CD14-positive monocyte (primary cell): Measurements from ENCODE around the gene RGS5. TPM values are rescaled to one million over a fixed set of nuclear protein-coding genes. Genes with fewer than 3 reads are reported as not detected.
"Not testable (repeated sequence)": the region's sequence is repeated elsewhere in the genome, so short reads cannot be mapped to it uniquely, and the experiment has no call there.

ENCODE experiments used
- DNase-seq, 3 donors: peaks; one replicate each; pipeline ENCODE4 v3.0.0-alpha.2; 2011 to 2022
- H2AFZ ChIP-seq: 2 replicates; pipeline ENCODE4 v1.6.0; 2012; ENCODE audit warnings: mild to moderate bottlenecking, low read depth, low read length, inconsistent platforms; ENCODE audit not compliant: insufficient read depth, poor library complexity, severe bottlenecking
- H3K27ac ChIP-seq, 2 donors: 1 replicate in 1 of 2; 2 replicates in 1 of 2; pipeline ENCODE4 v1.5.1; 2012 to 2013; ENCODE audit warnings: low read length in 2 of 2, control low read depth in 1 of 2, inconsistent platforms in 1 of 2, low read depth in 1 of 2, mild to moderate bottlenecking in 1 of 2
- H3K27me3 ChIP-seq, 2 donors: one replicate each; pipeline versions ENCODE4 v1.6.0 to v1.6.1; 2011 to 2013; ENCODE audit warnings: low read length in 2 of 2; ENCODE audit not compliant: control insufficient read depth in 2 of 2, insufficient read depth in 2 of 2
- H3K36me3 ChIP-seq, 2 donors: replicated peaks in 1 of 2; 1 replicate in 1 of 2; 2 replicates in 1 of 2; pipeline versions ENCODE4 v1.5.1 to v1.6.1; 2012 to 2013; ENCODE audit warnings: low read length in 2 of 2, control low read depth in 1 of 2, inconsistent platforms in 1 of 2, mild to moderate bottlenecking in 1 of 2; ENCODE audit not compliant: insufficient read depth in 2 of 2, control insufficient read depth in 1 of 2
- H3K4me1 ChIP-seq, 2 donors: 1 replicate in 1 of 2; 2 replicates in 1 of 2; pipeline versions ENCODE4 v1.5.1 to v1.6.1; 2012 to 2013; ENCODE audit warnings: low read length in 2 of 2, control low read depth in 1 of 2, inconsistent platforms in 1 of 2, mild to moderate bottlenecking in 1 of 2, moderate library complexity in 1 of 2; ENCODE audit not compliant: insufficient read depth in 2 of 2, control insufficient read depth in 1 of 2
- H3K4me2 ChIP-seq: replicated peaks from 2 replicates; pipeline ENCODE3; 2012; ENCODE audit warnings: low read length, moderate library complexity, mild to moderate bottlenecking; ENCODE audit not compliant: poor library complexity, severe bottlenecking; ENCODE audit errors: extremely low read depth
- H3K4me3 ChIP-seq, 3 experiments: fragments of 200-600 bp in 1 of 3; sonication (generic) in 1 of 3; replicated peaks in 1 of 3; 1 replicate in 2 of 3; 2 replicates in 1 of 3; pipeline ENCODE4 v1.5.1; 2011 to 2013; ENCODE audit warnings: low read length in 3 of 3, mild to moderate bottlenecking in 3 of 3, control low read depth in 2 of 3, low read depth in 2 of 3, inconsistent platforms in 1 of 3, moderate library complexity in 1 of 3
- H3K79me2 ChIP-seq: 2 replicates; pipeline ENCODE4 v1.6.0; 2012; ENCODE audit warnings: mild to moderate bottlenecking, control low read depth, inconsistent platforms, low read length, moderate library complexity; ENCODE audit not compliant: insufficient read depth
- H3K9ac ChIP-seq: 2 replicates; pipeline ENCODE4 v1.6.0; 2017; ENCODE audit warnings: low read length, mild to moderate bottlenecking; ENCODE audit not compliant: insufficient read depth, poor library complexity, severe bottlenecking
- H3K9me3 ChIP-seq, 2 donors: replicated peaks in 1 of 2; 1 replicate in 1 of 2; 2 replicates in 1 of 2; pipeline versions ENCODE4 v1.5.1 to v1.6.1; 2012 to 2013; ENCODE audit warnings: low read length in 2 of 2, control low read depth in 1 of 2; ENCODE audit not compliant: control insufficient read depth in 1 of 2, insufficient read depth in 1 of 2
- H4K20me1 ChIP-seq: 2 replicates; pipeline ENCODE4 v1.6.0; 2012; ENCODE audit warnings: mild to moderate bottlenecking, low read length, control low read depth, moderate library complexity; ENCODE audit not compliant: insufficient read depth
- H3K27ac Mint-ChIP-seq, 7 donors: one replicate each; pipeline ENCODE4 v1.8.0; 2020; ENCODE audit warnings: mild to moderate bottlenecking in 7 of 7, mixed read lengths in 7 of 7, moderate library complexity in 6 of 7, inconsistent platforms in 2 of 7
- H3K27me3 Mint-ChIP-seq, 3 donors: one replicate each; pipeline ENCODE4 v1.8.0; 2021 to 2022; ENCODE audit warnings: low read depth in 3 of 3, mild to moderate bottlenecking in 3 of 3, mixed read lengths in 3 of 3, moderate library complexity in 3 of 3, inconsistent platforms in 1 of 3
- H3K36me3 Mint-ChIP-seq, 2 donors: one replicate each; pipeline ENCODE4 v1.8.0; 2020; ENCODE audit warnings: mixed read lengths in 2 of 2, inconsistent platforms in 1 of 2, mild to moderate bottlenecking in 1 of 2
- H3K4me1 Mint-ChIP-seq: one replicate; pipeline ENCODE4 v1.8.0; 2020; ENCODE audit warnings: mild to moderate bottlenecking, mixed read lengths
- H3K4me3 Mint-ChIP-seq, 2 donors: one replicate each; pipeline ENCODE4 v1.8.0; 2020; ENCODE audit warnings: mild to moderate bottlenecking in 2 of 2, mixed read lengths in 2 of 2, moderate library complexity in 1 of 2
- H3K9me3 Mint-ChIP-seq, 7 donors: one replicate each; pipeline ENCODE4 v1.8.0; 2020 to 2022; ENCODE audit warnings: mixed read lengths in 7 of 7, mild to moderate bottlenecking in 6 of 7, moderate library complexity in 6 of 7, inconsistent platforms in 2 of 7
- WGBS: methylation state at CpG from one replicate; pipeline ENCODE4 v1.1.5; 2013; ENCODE audit warnings: missing lambda C conversion rate; ENCODE audit not compliant: insufficient coverage; 5-methylcytosine and 5-hydroxymethylcytosine counted together
- intact Hi-C, 2 donors: fragments of 100-400 bp; cut with micrococcal nuclease; formaldehyde crosslinking; loops; one replicate each; pipeline versions ENCODE4 v1.15.0 to v1.15.1; 2023
- polyA plus RNA-seq, 3 donors: library from polyadenylated mRNA; depleted of rRNA in 1 of 3; unstranded in 2 of 3; stranded (reverse) in 1 of 3; fragments of 300-500 nt in 2 of 3; fragments of >200 nt in 1 of 3; fragmentation: Illumina TruSeq in 2 of 3; gene quantifications; 1 replicate in 2 of 3; 2 replicates in 1 of 3; pipeline ENCODE4 v1.2.3, GENCODE V29; 2012 to 2021
- TF ChIP-seq, protein P1 (sequence below): fragments of 200-600 bp; IDR thresholded peaks from one replicate; pipeline ENCODE4 v1.8.0; 2022; ENCODE audit warnings: antibody characterized with exemption, mild to moderate bottlenecking

Gene RGS5
- polyA plus RNA-seq, 3 donors = 0.93 TPM; not detected in 2

DNA sequence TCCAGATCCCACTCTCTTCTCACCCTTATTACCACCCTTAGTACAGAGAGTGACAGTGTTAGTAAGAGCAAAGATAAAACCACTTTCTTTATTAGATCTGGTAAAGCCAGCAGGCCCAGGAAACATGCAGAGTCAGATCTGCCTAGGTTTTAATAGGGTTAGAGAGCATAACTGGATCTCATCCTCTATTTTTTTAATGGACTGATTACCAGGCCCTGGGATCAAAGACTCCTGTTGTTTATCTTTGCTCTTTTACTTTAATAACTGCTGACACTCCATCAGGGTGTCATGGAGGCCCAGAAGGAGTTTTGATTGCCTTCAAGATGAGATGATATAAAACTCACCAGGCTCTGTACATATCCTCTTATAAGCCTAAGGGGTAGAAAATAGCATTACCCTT is 45.3 kb upstream of the RGS5 start:
- H3K36me3 Mint-ChIP-seq = no peaks in the 10 kb centered on the region
- peaks cover 0 to 1% (median 0%) of the 10 kb centered on the region in 3 donors for H3K27me3 Mint-ChIP-seq
- Histone ChIP-seq H2AFZ (no peak overlapping the region), H3K4me3 (no peak overlapping the region), H3K79me2 (no peaks in the 10 kb centered on the region), H4K20me1 (no peaks in the 10 kb centered on the region), H3K4me2 (no peak overlapping the region), H3K9me3 (no peaks in the 10 kb centered on the region), H3K4me1 (no peaks in the 10 kb centered on the region), H3K27me3 (no peaks in the 10 kb centered on the region), H3K9ac (no peak overlapping the region), H3K36me3 (no peaks in the 10 kb centered on the region), H3K27ac (no peak overlapping the region)
- no peak overlapping the region for H3K27ac Mint-ChIP-seq
- peaks cover 0 to 13% (median 3%) of the 10 kb centered on the region in 7 donors for H3K9me3 Mint-ChIP-seq
- intact Hi-C loops = no loop called here
- TF ChIP-seq, protein P1, sequence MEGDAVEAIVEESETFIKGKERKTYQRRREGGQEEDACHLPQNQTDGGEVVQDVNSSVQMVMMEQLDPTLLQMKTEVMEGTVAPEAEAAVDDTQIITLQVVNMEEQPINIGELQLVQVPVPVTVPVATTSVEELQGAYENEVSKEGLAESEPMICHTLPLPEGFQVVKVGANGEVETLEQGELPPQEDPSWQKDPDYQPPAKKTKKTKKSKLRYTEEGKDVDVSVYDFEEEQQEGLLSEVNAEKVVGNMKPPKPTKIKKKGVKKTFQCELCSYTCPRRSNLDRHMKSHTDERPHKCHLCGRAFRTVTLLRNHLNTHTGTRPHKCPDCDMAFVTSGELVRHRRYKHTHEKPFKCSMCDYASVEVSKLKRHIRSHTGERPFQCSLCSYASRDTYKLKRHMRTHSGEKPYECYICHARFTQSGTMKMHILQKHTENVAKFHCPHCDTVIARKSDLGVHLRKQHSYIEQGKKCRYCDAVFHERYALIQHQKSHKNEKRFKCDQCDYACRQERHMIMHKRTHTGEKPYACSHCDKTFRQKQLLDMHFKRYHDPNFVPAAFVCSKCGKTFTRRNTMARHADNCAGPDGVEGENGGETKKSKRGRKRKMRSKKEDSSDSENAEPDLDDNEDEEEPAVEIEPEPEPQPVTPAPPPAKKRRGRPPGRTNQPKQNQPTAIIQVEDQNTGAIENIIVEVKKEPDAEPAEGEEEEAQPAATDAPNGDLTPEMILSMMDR = no peak
- no peaks in the 10 kb centered on the region for H3K4me1 Mint-ChIP-seq
- no peak overlapping the region for H3K4me3 Mint-ChIP-seq
- DNase-seq = no peak

DNA sequence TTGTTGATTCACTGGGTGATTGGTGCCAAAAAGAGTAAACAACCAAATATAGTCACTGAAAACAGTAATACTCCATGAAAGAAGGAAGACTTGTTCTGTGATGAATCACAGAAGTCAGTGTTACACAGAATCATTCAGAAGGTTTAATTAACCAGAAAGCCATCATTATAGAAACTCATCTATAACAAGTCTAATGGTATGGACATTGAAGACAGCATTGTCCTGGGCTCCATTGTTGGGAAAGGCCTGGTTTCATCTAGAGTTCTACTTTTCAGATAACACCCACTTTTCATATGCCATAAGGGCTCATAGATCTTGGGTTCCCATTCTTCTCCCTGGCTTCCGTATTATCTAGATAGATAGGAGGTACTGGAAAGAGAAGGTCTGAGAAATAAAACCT is 41.9 kb upstream of the RGS5 start:
- H3K36me3 ChIP-seq, H3K4me1 ChIP-seq, H3K4me3 Mint-ChIP-seq, H3K79me2 ChIP-seq, H3K27ac ChIP-seq, H3K9me3 ChIP-seq, H2AFZ ChIP-seq, intact Hi-C loops, H3K9ac ChIP-seq, H3K36me3 Mint-ChIP-seq, H3K27me3 Mint-ChIP-seq, H3K27me3 ChIP-seq, H3K4me1 Mint-ChIP-seq, H3K4me3 ChIP-seq, H3K27ac Mint-ChIP-seq, DNase-seq, H3K4me2 ChIP-seq, H4K20me1 ChIP-seq: not testable (repeated sequence)
- H3K9me3 Mint-ChIP-seq = peaks cover 2 to 21% (median 9%) of the 10 kb centered on the region in 7 donors
- WGBS = no CpG with 5 or more reads among the region's 1 CpG
